ENCODE data around the gene CEP250. TPM values are rescaled to one million over a fixed set of nuclear protein-coding genes. Genes with fewer than 3 reads are reported as not detected.
A peak's percentile ranks its signal among the peaks of the same experiment; 100 is the strongest.

Gene CEP250
- total and polyA plus RNA-seq, 9 donors = 15.0 to 34.8 (median 25.0) TPM

DNA sequence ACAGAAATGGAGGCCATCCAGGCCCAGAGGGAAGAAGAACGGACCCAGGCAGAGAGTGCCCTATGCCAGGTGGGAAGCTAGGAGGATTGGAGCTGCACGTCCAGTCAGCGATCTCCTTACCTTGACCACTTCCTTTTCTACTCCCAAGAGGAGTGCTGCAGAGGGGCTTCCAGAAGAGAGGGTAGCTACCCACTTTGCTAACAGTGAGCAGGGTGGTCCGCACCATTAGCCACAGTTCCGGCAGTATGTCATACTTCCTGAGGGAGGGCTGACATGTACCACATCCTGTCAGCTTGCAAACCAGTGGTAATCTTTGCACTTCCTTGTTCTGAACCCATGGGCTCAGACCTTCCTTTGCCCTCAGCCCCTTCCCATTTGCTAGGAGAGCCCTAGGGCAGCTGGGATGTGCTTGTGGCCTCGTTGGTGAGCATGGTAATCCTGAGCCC lies 35.4 kb downstream of the CEP250 start:
- Histone ChIP-seq H3K9me3 (replicated peaks; ENCODE audit: control insufficient read depth, low read depth, low read length) (no peaks in the 10 kb centered on the region), H3K36me3 (ENCODE audit: control insufficient read depth, insufficient read depth, low read length) (peaks cover 56% of the 10 kb centered on the region), H3K4me1 (ENCODE audit: control insufficient read depth, insufficient read depth, low read length) (peaks cover 3% of the 10 kb centered on the region), H3K4me3 (ENCODE audit: low read length) (peak overlapping the region; percentile 33), H3K27me3 (ENCODE audit: control insufficient read depth, insufficient read depth, low read length) (no peaks in the 10 kb centered on the region), H3K27ac (ENCODE audit: low read length) (peak overlapping the region; percentile 20)
- DNase-seq = peak; percentile 36
- 100% methylated on average over 5 of the region's 6 CpGs for WGBS (ENCODE audit: insufficient coverage)

DNA sequence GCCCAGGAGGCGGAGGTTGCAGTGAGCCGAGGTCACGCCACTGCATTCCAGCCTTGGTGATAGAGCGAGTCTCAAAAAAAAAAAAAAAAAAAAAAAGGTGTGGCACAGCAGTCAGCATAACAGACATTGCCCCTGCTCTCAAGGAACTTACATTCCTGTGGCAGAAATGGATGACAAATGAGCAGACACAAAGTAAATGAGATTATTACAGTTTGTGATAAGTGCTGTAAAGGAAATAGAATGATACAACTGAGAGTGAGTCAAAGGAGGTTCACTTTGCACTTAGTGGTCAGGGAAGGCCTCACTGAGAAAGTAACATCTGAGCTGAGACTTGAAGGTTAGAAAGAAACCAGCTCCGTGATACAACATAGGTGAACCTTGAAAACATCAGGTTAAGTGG lies 36.4 kb downstream of the CEP250 start:
- DNase-seq = no peak
- Histone ChIP-seq H3K4me1 (ENCODE audit: control insufficient read depth, insufficient read depth, low read length) (peaks cover 8% of the 10 kb centered on the region), H3K27me3 (ENCODE audit: control insufficient read depth, insufficient read depth, low read length) (no peaks in the 10 kb centered on the region), H3K4me3 (ENCODE audit: low read length) (no peak overlapping the region), H3K9me3 (replicated peaks; ENCODE audit: control insufficient read depth, low read depth, low read length) (no peaks in the 10 kb centered on the region), H3K27ac (ENCODE audit: low read length) (no peak overlapping the region), H3K36me3 (ENCODE audit: control insufficient read depth, insufficient read depth, low read length) (peaks cover 64% of the 10 kb centered on the region)
- no CpG with 5 or more reads among the region's 5 CpGs for WGBS (ENCODE audit: insufficient coverage)

DNA sequence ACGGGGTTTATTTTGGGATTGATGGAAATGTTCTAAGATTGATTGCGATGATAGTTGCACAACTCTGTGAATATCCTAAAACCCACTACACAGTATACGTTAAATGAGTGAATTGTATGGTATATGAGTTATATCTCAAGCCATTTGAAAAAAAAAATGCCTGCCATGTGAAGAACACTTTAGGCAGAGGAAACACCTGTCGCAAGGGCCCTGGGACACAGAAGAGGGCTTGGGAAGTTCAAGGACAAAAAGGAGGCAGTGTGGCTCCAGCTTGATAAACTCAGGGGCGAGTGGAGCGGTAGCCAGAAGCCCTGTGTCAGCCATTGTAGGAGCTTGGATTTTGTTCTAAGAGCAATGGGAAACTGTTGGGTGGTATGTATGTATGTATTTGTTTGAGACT lies 37.0 kb downstream of the CEP250 start:
- 92% methylated on average over 3 of the region's 6 CpGs for WGBS (ENCODE audit: insufficient coverage)
- Histone ChIP-seq H3K27me3 (ENCODE audit: control insufficient read depth, insufficient read depth, low read length) (no peaks in the 10 kb centered on the region), H3K36me3 (ENCODE audit: control insufficient read depth, insufficient read depth, low read length) (peaks cover 66% of the 10 kb centered on the region)

DNA sequence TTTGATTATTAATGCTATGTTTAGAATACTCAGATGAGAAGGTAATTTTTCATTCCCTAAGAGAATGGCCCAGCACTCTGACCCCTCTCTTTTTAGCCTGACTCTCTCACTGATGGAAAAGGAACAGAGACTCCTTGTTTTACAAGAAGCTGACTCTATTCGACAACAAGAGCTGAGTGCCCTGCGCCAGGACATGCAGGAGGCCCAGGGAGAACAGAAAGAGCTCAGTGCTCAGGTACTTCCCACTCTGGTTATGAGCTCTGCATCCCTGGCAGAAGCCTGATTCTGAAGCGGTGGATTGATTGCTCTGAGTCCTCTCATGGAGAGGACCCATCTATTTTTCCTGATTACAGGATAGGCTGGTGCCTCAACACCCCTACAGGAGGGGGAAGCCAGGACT lies 41.1 kb downstream of the CEP250 start:
- Histone ChIP-seq H3K27ac (ENCODE audit: low read length) (peak overlapping the region; percentile 91), H3K36me3 (ENCODE audit: control insufficient read depth, insufficient read depth, low read length) (peaks cover 80% of the 10 kb centered on the region)
- 60% methylated on average over 1 of the region's 3 CpGs for WGBS (ENCODE audit: insufficient coverage)

More for the DNA sequence above, 37.0 kb downstream of the CEP250 start:
- Histone ChIP-seq H3K27ac (ENCODE audit: low read length) (no peak overlapping the region), H3K9me3 (replicated peaks; ENCODE audit: control insufficient read depth, low read depth, low read length) (no peaks in the 10 kb centered on the region), H3K4me3 (ENCODE audit: low read length) (no peak overlapping the region), H3K4me1 (ENCODE audit: control insufficient read depth, insufficient read depth, low read length) (peaks cover 14% of the 10 kb centered on the region)
- DNase-seq = no peak

DNA sequence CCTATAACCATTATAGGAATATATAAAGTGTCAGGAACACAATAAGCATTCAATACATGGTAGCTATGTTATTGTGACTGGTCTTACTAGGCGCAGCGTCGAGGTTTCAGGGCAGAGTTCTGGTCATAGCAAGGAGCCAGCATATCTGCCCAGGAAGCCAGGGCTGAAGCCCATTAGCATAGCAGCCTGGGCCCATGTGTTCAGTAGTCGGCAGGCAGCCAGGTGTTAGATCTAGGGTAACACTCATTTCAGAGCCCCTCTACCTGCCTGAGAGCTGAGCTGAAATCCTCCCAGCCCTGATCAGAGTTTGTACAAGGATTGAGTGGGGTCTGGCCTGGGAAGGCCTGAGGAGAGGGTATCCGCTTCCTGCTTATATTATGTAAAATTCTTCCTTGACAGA lies 41.9 kb downstream of the CEP250 start:
- H3K9me3 ChIP-seq (replicated peaks; ENCODE audit: control insufficient read depth, low read depth, low read length) = no peaks in the 10 kb centered on the region
- no peaks in the 10 kb centered on the region for H3K27me3 ChIP-seq (ENCODE audit: control insufficient read depth, insufficient read depth, low read length)
- WGBS (ENCODE audit: insufficient coverage) = 91% methylated on average over 4 of the region's 5 CpGs
- peaks cover 28% of the 10 kb centered on the region for H3K4me1 ChIP-seq (ENCODE audit: control insufficient read depth, insufficient read depth, low read length)
- no peak for DNase-seq
- H3K4me3 ChIP-seq (ENCODE audit: low read length) = no peak overlapping the region
- H3K27ac ChIP-seq (ENCODE audit: low read length) = peak overlapping the region; percentile 91
- peaks cover 85% of the 10 kb centered on the region for H3K36me3 ChIP-seq (ENCODE audit: control insufficient read depth, insufficient read depth, low read length)

More for the DNA sequence above, 41.1 kb downstream of the CEP250 start:
- Histone ChIP-seq H3K9me3 (replicated peaks; ENCODE audit: control insufficient read depth, low read depth, low read length) (no peaks in the 10 kb centered on the region), H3K27me3 (ENCODE audit: control insufficient read depth, insufficient read depth, low read length) (no peaks in the 10 kb centered on the region), H3K4me1 (ENCODE audit: control insufficient read depth, insufficient read depth, low read length) (peaks cover 28% of the 10 kb centered on the region), H3K4me3 (ENCODE audit: low read length) (no peak overlapping the region)
- no peak for DNase-seq

DNA sequence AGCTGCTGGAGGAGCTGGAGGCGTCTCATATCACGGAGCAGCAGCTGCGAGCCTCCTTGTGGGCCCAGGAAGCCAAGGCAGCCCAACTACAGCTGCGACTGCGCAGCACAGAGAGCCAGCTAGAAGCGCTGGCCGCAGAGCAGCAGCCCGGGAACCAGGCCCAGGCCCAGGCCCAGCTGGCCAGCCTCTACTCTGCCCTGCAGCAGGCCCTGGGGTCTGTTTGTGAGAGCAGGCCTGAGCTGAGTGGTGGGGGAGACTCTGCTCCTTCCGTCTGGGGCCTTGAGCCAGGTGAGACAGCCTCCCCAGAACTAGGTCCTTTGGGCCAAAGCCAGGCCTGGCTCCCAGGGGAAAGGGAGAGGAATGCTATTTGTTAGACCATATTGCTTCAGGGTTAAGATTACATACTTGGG lies 42.4 kb downstream of the CEP250 start:
- Histone ChIP-seq H3K4me3 (ENCODE audit: low read length) (no peak overlapping the region), H3K4me1 (ENCODE audit: control insufficient read depth, insufficient read depth, low read length) (peaks cover 28% of the 10 kb centered on the region), H3K36me3 (ENCODE audit: control insufficient read depth, insufficient read depth, low read length) (peaks cover 89% of the 10 kb centered on the region), H3K9me3 (replicated peaks; ENCODE audit: control insufficient read depth, low read depth, low read length) (no peaks in the 10 kb centered on the region), H3K27me3 (ENCODE audit: control insufficient read depth, insufficient read depth, low read length) (no peaks in the 10 kb centered on the region), H3K27ac (ENCODE audit: low read length) (peak overlapping the region; percentile 91)
- DNase-seq = peak; percentile 97
- 28% methylated on average over 9 of the region's 9 CpGs for WGBS (ENCODE audit: insufficient coverage)

DNA sequence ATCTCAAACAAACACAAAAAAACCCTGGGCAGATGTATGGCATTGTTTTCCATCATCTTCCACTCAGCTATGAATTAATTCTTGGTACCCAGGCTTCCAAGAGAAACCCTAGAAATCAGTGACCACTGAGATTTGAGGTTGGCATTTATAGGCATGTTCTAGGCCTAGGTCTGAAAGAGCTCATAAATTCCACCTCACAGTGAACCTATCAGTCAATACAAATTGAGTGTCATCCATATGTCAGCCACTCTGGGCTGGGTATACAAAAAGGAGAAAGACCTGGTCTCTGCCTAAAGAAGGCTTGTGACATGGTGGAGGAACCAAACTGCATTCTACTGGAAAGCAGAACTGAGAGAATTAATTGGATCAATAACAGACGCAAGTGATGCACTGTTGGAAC lies 43.9 kb downstream of the CEP250 start:
- no peak overlapping the region for H3K4me3 ChIP-seq (ENCODE audit: low read length)
- peaks cover 41% of the 10 kb centered on the region for H3K4me1 ChIP-seq (ENCODE audit: control insufficient read depth, insufficient read depth, low read length)
- no peak overlapping the region for H3K27ac ChIP-seq (ENCODE audit: low read length)
- 50% methylated on average over 1 of the region's 1 CpG for WGBS (ENCODE audit: insufficient coverage)
- no peak for DNase-seq
- peaks cover 88% of the 10 kb centered on the region for H3K36me3 ChIP-seq (ENCODE audit: control insufficient read depth, insufficient read depth, low read length)
- no peaks in the 10 kb centered on the region for H3K9me3 ChIP-seq (replicated peaks; ENCODE audit: control insufficient read depth, low read depth, low read length)
- no peaks in the 10 kb centered on the region for H3K27me3 ChIP-seq (ENCODE audit: control insufficient read depth, insufficient read depth, low read length)

DNA sequence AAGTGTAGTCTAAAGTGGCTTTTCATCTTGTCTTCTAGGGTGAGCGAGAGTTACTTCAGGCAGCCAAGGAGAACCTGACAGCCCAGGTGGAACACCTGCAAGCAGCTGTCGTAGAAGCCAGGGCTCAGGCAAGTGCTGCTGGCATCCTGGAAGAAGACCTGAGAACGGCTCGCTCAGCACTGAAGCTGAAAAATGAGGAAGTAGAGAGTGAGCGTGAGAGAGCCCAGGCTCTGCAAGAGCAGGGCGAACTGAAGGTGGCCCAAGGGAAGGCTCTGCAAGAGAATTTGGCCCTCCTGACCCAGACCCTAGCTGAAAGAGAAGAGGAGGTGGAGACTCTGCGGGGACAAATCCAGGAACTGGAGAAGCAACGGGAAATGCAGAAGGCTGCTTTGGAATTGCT lies 47.0 kb downstream of the CEP250 start:
- no peak overlapping the region for H3K4me3 ChIP-seq (ENCODE audit: low read length)
- no peaks in the 10 kb centered on the region for H3K27me3 ChIP-seq (ENCODE audit: control insufficient read depth, insufficient read depth, low read length)
- H3K36me3 ChIP-seq (ENCODE audit: control insufficient read depth, insufficient read depth, low read length) = peaks cover 80% of the 10 kb centered on the region
- no peak overlapping the region for H3K27ac ChIP-seq (ENCODE audit: low read length)
- no peak for DNase-seq
- H3K9me3 ChIP-seq (replicated peaks; ENCODE audit: control insufficient read depth, low read depth, low read length) = no peaks in the 10 kb centered on the region
- peaks cover 30% of the 10 kb centered on the region for H3K4me1 ChIP-seq (ENCODE audit: control insufficient read depth, insufficient read depth, low read length)
- 72% methylated on average over 8 of the region's 8 CpGs for WGBS (ENCODE audit: insufficient coverage)

DNA sequence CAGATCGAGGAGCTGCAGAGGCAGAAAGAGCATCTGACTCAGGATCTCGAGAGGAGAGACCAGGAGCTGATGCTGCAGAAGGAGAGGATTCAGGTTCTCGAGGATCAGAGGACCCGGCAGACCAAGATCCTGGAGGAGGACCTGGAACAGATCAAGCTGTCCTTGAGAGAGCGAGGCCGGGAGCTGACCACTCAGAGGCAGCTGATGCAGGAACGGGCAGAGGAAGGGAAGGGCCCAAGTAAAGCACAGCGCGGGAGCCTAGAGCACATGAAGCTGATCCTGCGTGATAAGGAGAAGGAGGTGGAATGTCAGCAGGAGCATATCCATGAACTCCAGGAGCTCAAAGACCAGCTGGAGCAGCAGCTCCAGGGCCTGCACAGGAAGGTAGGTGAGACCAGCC lies 47.9 kb downstream of the CEP250 start:
- no peaks in the 10 kb centered on the region for H3K9me3 ChIP-seq (replicated peaks; ENCODE audit: control insufficient read depth, low read depth, low read length)
- DNase-seq = no peak
- no peaks in the 10 kb centered on the region for H3K27me3 ChIP-seq (ENCODE audit: control insufficient read depth, insufficient read depth, low read length)
- no peak overlapping the region for H3K27ac ChIP-seq (ENCODE audit: low read length)
- peaks cover 21% of the 10 kb centered on the region for H3K4me1 ChIP-seq (ENCODE audit: control insufficient read depth, insufficient read depth, low read length)
- WGBS (ENCODE audit: insufficient coverage) = 89% methylated on average over 10 of the region's 10 CpGs
- H3K4me3 ChIP-seq (ENCODE audit: low read length) = no peak overlapping the region
- H3K36me3 ChIP-seq (ENCODE audit: control insufficient read depth, insufficient read depth, low read length) = peaks cover 81% of the 10 kb centered on the region

DNA sequence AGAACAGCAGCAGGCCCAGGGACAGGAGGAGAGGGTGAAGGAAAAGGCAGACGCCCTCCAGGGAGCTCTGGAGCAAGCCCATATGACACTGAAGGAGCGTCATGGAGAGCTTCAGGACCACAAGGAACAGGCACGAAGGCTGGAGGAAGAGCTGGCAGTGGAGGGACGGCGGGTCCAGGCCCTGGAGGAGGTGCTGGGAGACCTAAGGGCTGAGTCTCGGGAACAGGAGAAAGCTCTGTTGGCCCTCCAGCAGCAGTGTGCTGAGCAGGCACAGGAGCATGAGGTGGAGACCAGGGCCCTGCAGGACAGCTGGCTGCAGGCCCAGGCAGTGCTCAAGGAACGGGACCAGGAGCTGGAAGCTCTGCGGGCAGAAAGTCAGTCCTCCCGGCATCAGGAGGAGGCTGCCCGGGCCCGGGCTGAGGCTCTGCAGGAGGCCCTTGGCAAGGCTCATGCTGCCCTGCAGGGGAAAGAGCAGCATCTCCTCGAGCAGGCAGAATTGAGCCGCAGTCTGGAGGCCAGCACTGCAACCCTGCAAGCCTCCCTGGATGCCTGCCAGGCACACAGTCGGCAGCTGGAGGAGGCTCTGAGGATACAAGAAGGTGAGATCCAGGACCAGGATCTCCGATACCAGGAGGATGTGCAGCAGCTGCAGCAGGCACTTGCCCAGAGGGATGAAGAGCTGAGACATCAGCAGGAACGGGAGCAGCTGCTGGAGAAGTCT lies 48.6 kb downstream of the CEP250 start:
- Histone ChIP-seq H3K36me3 (ENCODE audit: control insufficient read depth, insufficient read depth, low read length) (peaks cover 81% of the 10 kb centered on the region), H3K27ac (ENCODE audit: low read length) (no peak overlapping the region), H3K9me3 (replicated peaks; ENCODE audit: control insufficient read depth, low read depth, low read length) (no peaks in the 10 kb centered on the region), H3K4me3 (ENCODE audit: low read length) (no peak overlapping the region), H3K4me1 (ENCODE audit: control insufficient read depth, insufficient read depth, low read length) (peaks cover 15% of the 10 kb centered on the region), H3K27me3 (ENCODE audit: control insufficient read depth, insufficient read depth, low read length) (no peaks in the 10 kb centered on the region)
- peak; percentile 76 for DNase-seq
- WGBS (ENCODE audit: insufficient coverage) = 33% methylated on average over 16 of the region's 16 CpGs
